Activated CD8-positive, alpha-beta memory T cell treated with anti-CD3 and anti-CD28 coated beads for 48 hours (primary cell): ENCODE data around the gene CCNF.
"Not testable (repeated sequence)": the region's sequence is repeated elsewhere in the genome, so short reads cannot be mapped to it uniquely, and the experiment has no call there.

Experiments
- DNase-seq, 3 experiments: peaks; one replicate each; pipeline ENCODE4 v3.0.0-alpha.2; 2020; ENCODE audit warnings: low read depth in 2 of 3, low spot score in 2 of 3

CCNF gene

DNA sequence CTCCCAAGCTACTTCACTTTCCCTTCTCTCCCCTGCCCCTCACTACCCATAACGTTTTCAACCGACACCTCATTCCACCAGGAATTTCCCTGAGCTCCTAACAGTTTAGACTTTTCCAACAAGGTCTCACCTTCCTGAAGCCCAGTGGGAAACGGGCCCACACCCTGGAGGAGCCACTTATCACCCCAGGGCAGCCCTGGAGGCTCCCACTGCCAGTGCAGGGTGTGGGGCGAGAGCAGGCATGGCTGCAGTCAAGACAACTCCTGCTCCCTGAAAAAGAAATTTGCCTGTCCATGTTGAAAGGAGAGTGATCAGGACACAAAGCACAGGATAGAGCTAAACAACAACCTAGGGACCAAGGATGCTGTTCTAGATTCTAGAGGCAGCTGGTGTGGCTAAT lies 1.7 kb upstream of the CCNF start:
- DNase-seq: no peak

DNA sequence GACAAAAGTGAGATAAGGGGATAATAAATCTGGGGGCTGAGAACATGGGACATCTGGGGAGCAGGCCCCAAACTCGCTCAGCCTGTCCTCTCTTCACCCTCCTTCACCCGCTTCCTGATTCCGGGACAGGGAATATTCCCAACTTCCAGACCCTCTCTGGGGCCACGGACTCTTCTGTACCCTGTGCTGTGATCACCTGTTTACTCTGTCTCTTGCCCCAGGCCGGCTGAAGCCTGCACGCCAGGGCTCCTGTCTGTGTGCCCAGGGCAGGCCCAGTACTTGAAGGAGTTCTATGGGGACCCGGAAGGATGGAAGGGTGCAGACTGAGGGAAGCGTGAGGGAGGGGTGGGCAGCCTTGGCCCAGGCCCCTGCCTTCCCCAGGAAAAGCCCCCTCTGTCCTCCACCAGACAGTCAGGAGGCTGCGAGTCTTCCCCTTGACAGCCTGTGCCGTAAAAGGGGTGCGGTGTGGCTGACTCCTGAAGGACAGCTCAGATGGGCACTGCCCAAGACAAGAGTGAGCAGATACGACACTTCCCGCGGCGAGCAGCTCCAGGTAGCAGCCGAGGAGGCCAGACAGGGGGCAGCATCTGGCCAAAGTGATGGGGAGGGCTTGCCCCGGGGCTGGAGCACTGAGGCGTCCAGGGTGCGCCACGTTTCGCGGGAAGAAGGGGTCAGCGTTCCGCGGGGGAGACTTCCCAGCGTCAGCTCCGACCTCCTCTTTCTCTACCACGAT lies 1.0 kb upstream of the CCNF start:
- no peak for DNase-seq

DNA sequence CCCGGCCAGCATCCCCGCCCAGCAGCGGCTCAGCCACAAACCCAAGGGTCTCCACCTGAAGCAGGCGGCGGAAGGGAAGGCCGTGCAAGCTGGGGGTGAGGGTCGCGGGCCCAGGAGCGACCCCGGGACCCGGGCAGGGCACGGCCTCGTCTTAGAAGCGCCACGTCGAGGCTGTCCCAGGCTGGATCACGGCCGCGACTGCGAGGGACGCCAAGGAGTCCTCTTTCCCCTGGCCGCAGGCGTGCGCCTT lies 538 bp upstream of the CCNF start:
- DNase-seq: no peak

DNA sequence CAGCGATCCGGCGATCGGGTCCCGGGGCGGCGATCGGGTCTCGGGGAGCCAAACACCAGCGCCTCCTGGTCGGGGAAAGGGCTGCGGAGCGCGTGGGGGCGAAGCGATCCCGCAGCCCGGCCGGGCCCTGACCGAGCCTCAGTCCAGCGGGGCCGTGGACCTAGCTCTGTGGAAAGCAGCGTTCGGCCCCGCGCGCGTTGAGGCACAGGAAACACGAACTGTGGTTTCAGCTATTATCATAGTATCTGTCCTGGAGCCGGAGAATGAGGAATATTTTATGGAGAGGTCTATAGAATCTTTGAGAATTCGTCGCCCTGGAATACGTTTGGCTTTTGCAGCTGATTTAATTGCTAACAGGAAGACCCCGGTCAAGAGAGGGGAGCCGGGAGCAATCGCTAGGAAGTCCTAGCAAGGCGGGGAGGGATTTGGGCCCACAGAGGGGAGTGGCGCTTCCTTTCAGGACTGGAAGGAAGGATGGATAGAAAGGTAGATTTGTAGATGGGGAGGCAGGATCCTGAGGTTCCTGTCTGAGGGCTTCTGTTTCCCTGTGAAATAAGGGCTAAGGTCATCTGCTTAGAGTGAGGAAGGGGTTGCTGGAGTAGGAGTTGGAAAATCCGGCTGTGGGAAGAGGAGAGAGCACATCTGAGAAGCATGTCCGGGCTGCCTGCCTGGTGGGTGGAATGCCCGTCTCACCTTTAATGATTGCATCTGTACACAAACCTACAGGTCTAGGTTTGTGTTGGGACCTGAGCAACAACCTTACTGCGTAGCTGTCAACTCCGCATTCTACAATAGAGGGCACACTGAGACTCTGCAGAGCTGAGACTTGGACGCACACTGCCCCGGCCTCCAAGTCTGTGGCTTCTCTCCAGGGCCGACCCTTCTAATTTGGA lies 770 bp downstream of the CCNF start:
- no peak for DNase-seq

DNA sequence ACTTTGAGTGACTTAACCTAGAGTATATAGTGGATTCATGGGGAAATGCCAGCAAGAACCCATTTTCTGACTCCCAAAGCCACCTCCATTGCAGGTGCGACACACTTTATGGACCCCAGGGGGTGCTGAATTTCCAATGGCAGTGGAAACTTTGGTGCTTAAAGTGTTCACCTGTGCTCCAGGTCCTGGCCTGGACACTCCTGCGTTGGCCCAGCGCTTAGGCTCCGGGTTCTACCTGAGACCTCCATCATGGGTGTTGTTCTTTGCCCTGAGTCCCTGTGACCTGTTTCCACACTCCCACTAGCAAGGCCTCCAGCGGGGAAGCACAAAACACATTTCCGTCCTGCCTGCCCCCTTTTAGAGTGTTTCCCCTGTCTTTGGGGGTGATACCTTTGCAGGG lies 3.0 kb downstream of the CCNF start:
- no peak for DNase-seq

DNA sequence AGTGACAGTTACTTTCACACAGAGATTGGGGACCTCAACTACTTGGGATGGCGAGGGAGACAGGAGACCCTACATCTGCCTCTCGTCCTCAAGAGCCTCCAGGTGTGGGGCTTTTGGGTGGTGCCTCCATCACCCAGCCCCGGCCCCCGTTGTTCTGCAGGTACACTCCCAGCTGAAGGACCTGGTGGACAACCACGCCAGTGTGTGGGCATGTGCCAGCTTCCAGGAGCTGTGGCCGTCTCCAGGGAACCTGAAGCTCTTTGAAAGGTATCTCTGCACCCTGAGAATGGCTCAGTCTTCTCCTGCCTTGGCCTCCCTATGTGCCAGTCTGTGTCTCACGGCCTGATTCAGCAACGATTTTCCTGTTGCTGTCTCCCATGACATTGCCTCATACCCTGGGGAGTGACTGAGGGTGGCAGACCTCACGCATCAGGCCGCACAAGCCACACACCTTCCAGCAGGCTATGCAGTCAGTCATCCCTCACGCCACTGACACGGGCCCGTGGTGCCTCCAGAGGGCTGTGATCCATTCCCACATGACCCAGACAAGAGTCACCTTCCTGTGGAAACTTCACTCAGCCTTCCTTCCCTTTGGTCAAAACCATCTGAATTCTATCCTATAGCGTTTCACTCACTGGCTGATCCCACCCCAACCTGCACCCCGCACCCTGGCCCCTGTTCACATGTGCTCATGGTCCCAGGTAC lies 3.7 kb downstream of the CCNF start:
- DNase-seq: no peak

DNA sequence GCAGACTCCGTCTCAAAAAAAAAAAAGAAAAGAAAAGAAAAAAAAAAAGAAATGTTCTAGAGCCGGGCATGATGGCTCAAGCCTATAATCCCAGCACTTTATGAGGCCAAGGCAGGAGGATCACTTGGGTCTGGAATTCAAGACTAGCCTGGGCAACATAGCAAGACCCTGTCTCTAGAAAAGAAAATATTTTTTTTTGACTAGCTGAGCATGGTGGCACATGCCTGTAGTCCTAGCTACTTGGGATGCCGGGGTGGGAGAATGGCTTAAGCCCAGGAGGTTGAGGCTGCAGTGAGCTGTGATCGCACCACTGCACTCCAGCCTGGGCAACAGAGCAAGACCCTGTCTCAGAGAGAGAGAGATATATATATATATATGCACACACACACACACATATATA lies 6.0 kb downstream of the CCNF start:
- DNase-seq: not testable (repeated sequence)

DNA sequence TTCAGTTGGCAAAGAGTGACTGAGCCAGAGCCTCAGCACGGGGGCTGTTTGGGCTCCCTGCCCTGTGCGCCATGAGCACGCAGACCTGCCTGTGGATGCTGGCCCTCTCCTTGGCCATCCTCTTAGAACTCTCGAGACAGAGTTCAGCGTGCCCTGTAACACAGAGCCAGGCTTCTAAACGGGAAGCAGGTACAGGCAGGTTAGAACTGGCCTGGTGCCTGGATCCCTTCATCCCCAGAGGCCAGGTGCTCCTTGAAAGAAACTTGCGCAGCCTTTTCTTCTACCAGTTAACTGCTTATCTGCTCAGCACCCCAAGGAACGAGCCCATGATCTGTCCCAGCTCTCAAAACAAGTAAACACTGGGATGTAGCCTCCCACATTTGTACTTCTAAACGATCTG lies 6.9 kb downstream of the CCNF start:
- DNase-seq: no peak

DNA sequence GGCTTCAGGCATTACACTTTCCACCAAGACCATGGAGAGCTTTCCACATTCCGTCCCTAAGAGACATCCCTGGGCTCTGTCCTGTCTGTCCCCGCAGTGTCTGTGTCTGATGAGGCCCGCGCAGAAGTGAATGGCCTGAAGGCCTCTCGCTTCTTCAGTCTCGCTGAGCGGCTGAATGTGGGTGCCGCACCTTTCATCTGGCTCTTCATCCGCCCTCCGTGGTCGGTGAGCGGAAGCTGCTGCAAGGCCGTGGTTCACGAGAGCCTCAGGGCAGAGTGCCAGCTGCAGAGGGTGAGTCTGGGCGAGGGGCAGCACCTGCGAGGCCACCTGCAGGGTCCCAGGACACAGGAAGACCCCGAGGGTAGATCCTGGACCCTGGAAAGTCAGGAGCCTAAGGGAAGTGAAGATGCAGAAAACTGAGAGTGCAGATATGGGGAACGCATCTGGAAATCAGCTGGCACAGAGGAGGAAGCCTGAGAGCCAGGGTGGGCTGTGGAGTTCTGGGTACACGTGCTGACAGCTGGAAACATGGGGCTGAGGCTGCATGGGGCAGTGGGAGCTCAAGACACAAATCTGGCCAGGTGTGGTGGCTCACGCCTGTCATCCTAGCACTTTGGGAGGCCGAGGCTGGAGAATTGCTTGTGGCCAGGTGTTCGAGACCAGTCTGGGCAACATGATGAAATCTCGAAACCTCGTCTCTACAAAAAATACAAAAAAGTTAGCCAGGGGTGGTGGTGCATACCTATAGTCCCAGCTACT lies 8.0 kb downstream of the CCNF start:
- DNase-seq: no peak

DNA sequence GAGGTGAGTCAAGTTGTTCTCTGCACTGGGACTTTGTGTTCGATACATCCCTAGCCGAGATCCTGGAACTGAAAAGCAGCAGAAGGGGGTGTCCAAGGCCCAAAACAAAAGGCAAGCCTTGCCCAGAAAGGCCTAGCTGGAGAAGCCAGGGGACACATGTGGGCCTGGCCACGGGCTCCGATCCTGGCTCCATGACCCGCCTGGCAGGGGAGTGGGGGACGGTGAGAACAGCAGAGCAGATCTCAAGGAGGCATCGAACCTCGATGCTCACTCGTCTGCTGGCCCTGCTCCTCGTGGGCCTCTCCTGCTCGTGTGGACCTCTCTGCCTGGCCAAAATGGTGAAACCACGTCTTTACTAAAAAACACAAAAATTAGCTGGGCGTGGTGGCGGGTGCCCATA lies 8.9 kb downstream of the CCNF start:
- no peak for DNase-seq

DNA sequence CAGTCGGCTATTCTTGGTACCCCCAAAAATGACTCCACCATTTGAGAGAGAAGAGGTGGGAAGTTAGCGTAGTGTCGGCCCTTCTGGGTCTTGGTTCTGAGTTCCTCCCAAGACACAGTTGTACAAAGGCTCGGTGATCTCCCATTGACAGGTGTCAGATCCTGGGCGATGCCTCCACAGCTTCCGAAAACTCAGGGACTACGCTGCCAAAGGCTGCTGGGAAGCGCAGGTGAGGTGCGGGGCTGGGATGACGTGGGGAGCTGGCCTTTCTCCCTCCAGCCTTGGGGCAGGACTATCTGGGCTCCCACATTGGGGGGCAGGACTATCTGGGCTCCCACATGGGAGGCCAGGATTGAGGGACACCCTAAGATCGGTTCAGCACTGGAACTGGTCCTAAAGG lies 10.4 kb downstream of the CCNF start:
- DNase-seq: no peak

DNA sequence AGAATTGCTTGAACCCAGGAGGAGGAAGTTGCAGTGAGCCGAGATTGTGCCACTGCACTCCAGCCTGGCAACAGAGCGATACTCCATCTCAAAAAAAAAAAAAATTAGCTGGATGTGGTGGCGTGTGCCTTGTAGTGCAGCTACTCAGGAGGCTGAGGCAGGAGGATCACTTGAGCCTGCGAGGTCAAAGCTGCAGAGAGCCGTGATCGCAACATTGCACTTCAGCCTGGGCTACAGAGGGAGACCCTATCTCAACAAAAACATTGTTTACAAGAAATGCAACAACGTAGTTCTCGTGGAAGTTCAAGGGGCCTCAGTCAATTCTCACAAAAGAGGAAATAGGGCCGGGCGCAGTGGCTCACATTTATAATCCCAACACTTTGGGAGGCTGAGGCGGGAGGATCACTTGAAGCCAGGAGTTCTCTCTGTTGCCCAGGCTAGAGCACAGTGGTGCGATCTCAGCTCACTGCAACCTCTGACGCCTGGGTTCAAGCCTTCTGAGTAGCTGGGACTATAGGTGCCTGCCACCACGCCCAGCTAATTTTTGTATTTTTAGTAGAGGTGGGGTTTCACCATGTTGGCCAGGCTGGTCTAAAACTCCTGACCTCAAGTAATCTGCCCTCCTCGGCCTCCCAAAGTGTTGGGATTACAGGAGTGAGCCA lies 12.0 kb downstream of the CCNF start:
- not testable (repeated sequence) for DNase-seq

DNA sequence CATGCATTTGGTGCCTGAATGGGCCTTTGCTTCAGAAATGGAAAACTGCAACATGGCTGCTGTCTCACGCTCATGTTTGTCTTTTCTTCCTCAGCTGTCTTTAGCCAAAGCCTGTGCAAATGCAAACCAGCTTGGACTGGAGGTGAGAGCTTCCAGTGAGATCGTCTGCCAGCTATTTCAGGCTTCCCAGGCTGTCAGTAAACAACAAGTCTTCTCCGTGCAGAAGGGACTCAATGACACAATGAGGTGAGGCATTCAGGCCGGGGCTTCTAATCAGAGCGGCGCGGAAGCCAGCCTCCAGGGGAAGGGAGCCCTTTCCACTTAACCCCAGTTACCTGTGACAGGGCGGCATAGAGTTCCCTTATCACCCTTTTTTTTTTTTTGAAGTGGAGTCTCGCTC lies 14.3 kb downstream of the CCNF start:
- no peak for DNase-seq

DNA sequence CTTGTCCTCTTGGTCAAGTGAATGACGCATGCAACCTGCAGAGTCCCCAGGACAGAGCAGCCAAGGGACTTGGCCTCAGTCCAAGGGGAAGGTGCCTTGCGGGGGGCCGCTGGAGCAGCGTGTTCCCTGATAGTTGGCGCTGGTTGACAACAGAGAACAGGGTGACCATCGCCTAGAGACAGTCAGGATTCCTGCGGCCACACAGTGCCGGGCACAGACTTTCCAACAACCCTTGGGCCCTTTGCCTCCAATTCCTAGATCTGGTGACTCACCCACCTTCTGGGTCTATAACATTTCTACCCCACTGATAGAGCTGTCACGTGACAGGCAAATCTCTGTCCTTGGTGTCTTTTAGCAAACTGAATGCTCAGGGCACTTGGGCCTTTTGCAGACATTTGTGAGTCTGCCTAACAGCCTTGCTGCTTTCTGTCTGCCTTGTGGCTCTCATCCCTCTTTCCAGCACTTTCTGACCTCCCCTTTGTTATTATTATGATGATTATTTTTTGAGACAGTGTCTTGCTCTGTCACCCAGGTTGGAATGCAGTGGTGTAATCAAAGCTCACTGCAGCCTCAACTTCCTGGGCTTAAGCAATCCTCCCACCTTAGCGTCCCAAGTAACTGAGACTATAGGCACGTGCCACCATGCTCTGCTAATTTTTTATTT lies 18.8 kb downstream of the CCNF start:
- no peak for DNase-seq

DNA sequence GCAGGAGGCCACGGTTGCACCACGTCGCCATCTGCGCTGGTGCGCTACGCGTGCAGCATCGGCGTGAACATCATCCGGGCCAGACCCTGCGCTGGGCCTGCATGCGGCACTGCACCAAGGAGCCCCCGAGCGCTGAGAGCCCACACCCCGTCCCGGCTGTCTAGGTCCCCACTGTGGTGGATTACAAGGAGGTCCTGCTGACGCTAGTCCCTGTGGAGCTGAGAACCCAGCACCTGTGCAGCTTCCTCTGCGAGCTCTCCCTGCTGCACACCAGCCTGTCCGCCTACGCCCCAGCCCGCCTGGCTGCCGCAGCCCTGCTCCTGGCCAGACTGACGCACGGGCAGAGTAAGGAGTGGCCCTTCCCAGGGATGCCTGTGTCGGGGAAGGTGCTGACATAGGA lies 19.9 kb downstream of the CCNF start:
- DNase-seq: no peak

DNA sequence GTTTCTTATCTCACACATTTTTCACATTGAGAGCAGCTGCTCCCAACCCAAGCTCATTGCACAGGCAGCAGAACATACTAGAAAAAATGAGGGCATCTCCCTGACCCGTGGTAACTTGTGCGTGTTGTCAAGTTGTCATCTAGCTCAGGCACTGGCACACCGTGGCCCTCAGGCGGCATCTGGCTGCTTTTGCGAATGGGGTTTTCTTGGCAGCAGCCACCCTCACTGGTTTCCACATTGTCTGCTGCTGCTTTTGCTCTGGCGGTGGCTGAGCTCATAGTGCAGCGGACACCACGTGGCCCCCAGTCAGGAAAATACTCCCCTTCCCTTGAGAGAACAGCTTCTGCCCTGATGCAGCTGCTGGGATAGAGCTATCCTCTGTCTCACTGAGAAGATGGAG lies 21.3 kb downstream of the CCNF start:
- no peak for DNase-seq

DNA sequence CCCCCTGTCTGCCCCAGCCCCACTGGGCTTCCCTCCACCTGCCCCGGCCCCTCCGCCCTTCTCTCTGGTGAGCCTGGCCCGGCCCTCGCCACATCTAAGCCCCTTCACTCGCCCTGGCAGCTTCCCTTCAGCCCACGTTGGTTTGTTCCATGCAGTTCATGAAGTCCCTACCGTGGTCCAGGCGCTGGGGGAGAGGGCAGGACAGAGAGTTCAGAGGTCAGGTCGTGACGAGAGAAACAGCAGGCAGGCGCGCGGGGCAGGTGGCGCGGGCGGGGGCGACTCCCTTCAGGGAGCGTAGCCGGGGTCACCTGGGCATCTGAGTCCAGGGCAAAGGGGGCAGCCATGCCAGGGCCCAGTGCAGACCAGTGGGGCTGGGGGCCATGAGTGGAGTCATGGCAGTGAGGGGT lies 21.7 kb downstream of the CCNF start:
- DNase-seq: no peak

DNA sequence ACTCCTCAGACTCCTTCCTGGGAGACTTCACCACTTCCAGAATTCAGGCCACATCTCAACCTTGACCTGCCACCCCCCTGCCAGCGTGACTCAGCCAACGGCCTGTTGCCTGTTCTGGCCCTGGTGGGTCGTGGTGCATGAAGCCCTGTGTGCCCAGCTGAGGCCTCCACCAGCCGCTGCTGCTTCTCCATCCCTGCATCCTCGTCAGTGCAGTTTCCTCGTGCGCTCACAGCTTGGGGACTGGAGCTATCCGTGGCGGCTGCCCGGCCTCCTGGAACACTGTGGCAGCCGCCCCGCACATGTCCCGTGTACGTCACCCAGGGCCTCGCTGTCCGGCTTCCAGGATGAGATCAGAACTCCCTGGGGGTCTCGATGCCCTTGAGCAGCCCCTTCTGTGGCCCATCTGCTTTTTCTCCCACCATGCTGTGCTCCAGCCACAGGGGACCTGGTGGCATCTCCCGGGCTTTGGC lies 22.6 kb downstream of the CCNF start:
- DNase-seq: no peak

DNA sequence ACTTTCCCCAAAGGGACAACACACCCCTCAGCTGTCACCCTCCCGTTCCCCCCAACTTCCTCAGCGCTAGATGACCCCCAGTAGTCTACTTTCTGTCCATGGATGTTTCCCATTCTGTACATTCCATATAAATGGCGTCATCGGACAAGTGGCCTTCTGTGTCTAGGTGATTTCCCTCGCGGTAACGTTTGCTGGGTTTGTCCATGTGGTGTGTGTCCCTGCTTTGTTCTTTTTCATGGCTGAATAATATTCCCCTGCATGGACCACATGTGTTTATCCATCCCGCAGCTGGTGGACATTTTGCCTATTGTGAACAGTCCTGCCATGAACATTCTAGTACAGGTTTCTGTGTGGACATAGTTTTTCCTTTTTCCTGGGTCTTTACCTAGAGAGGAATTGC lies 23.4 kb downstream of the CCNF start:
- no peak for DNase-seq

DNA sequence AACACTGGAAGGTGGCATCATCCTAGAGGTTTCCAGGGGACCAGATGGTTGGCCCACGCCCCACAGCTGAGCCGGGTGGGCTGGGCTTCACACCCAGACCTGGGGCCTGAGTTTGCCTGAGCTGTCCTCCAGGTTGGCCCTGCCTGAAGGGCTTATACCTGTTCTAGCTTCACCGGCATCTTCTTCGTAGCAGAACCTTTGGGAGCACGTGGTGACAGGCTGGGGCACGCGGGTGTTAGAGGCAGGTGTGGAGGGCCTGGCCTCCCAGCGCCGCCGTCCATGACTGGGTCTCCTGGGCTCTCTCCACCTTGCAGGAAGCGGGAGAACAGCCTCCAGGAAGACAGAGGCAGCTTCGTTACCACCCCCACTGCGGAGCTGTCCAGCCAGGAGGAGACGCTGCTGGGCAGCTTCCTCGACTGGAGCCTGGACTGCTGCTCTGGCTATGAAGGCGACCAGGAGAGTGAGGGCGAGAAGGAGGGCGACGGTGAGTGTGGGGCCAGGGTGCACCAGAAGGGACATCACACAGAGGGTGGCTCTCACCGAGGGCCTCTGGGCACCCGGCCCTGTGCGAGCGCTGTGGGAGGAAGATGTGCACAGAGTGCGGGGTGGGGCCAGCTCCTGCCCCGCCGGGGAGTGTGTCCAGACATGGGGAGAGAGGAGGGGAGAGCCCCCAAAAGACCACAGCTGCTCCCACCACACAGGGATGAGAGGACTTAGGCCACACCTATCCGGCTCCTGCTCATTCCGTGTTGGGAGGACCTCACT lies 26.0 kb downstream of the CCNF start:
- DNase-seq: no peak
